GM21576 (cell line): Measurements from ENCODE around the gene NRIP2.
"Not testable (repeated sequence)": the region's sequence is repeated elsewhere in the genome, so short reads cannot be mapped to it uniquely, and the experiment has no call there.

Experiments
- ATAC-seq: cut with Tn5 transposase; IDR thresholded peaks from one replicate; pipeline ENCODE4 v1.9.1; 2021; ENCODE audit warnings: mild to moderate bottlenecking, moderate library complexity; ENCODE audit not compliant: unreplicated experiment

The NRIP2 gene

GRCh38 chr12:2834581-2835491 is at the start of gene NRIP2:
TSS of gene NRIP2 (minus strand) at chr12:2835035. CDS start at chr12:2834983, 52 bp downstream.
- ATAC-seq = no peak

- no peak for ATAC-seq
These were observed 45.0 kb upstream of the NRIP2 start for GRCh38 chr12:2879853-2880252.

- ATAC-seq = no peak
These were observed 43.3 kb upstream of the NRIP2 start for GRCh38 chr12:2877953-2878732.

- peak; percentile 73 for ATAC-seq
These were observed 42.5 kb upstream of the NRIP2 start, which contains the start of the genes FOXM1 and RHNO1 for GRCh38 chr12:2877047-2877952. TSS of gene FOXM1 (minus strand) at chr12:2877174. CDS start at chr12:2874478, 2,696 bp downstream. TSS of gene RHNO1 (plus strand) at chr12:2877223. CDS start at chr12:2885367, 8,144 bp downstream.

- ATAC-seq = peak; percentile 30
These were observed 41.7 kb upstream of the NRIP2 start for GRCh38 chr12:2876431-2877046.

DNA sequence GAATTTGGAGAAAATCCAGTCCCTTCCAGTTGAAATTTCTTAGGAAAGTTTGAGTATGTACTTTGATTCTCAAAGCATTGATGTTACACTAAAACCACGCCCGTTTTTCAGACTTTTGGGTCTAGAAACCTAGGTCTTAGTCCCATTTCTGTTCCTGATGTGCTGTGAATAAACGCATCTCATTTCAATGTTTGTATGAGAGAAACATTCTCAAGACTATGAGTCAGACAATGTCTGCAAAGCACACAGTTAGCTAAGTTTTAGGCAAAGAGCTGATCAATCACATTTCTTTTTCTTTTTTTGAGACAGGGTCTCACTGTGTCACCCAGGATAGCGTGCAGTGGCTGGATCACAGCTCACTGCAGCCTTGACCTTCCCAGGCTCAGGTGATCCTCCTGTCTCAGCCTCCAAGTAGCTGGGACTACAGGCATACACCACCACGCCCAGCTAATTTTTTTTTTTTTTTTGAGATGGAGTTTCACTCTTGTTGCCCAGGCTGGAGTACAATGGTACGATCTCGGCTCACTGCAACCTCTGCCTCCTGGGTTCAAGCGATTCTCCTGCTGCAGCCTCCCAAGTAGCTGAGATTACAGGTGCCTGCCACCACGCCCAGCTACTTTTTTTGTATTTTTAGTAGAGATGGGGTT is 34.3 kb upstream of the NRIP2 start:
- ATAC-seq = not testable (repeated sequence)

GRCh38 chr12:2864198-2864597 is 29.4 kb upstream of the NRIP2 start:
- ATAC-seq = no peak

DNA sequence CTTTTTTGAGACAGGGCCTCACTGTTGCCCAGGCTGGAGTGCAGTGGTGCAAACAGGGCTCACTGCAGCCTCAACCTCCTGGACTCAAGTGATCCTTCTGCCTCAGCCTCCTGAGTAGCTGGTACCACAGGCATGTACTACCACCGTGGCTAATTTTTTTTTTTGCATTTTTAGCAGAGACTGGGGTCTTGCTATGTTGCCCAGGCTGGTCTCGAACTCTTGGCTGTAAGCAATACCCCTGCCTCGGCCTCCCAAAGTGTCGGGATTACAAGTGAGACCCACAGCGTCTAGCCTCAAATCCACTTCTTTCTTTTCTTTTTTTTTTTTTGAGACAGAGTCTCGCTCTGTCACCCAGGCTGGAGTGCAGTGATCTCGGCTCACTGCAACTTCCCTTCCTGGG is 28.6 kb upstream of the NRIP2 start:
- not testable (repeated sequence) for ATAC-seq

DNA sequence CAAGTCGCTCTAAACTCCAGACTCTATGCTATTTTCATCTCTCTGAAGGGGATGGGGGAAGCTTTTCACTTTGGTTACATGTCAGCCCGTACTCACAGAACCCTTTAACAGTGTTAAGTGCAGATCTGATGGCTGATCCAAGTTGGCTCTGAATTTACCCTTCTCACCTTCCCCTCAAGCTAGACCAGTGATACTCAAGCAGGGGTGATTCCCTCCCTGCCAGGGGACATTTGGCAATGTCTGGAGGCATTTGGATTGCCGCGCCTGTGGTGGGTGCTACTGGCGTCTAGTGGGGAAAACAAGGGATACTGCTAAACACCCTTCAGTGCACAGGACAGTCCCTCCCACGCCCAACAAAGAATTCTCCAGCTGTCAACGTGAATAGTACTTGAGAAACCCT is 28.0 kb upstream of the NRIP2 start:
- ATAC-seq = no peak

- ATAC-seq = no peak
These were observed 25.3 kb upstream of the NRIP2 start for GRCh38 chr12:2860170-2860569.

DNA sequence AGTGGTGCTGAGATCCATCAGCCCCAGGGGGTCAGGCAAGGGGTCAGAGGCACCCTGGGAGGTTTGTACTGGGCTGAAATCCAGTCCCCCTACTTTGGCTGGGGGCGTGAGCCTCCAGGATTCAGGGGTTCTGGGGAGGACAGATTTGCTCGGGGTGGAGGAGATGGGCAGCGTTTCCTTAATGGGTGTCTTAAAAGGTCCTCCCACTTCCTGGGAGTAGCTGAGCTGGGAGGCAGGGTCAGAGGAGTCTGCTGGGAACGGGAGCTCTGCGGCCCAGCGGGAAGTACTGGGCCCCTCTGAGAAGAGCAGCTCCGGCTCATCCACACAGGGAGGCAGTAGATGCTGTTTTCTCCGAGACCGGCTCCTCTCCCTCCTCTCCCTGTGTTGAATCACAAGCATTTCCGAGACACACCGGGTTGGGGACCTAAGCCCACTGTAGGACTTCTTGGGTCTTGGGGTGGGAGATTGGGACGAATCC is 24.1 kb upstream of the NRIP2 start:
- ATAC-seq = no peak

- no peak for ATAC-seq
These were observed 23.5 kb upstream of the NRIP2 start for GRCh38 chr12:2858334-2858733.

GRCh38 chr12:2857576-2857975 is 22.7 kb upstream of the NRIP2 start:
- ATAC-seq = no peak

DNA sequence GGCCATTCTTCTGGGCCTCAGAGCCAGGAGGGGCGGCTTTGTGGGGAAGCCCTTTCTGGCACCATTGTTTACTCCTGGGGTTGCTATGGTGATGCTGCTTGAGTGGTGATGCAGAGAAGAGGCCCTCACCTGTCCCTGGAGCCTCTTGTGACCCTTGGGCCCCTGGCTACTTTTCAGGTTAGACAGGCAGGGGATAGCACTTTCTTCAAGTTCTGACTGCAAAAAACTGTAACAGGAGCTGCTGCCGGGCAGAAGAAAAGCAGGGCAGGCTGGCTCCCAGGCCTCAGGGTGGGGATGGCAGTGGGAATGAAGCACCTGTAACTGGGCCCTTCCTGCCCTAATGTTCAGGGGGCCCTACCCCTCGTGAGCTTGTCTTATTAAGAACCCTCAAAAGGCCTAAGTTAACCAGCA is 22.2 kb upstream of the NRIP2 start, which contains the start of gene TEX52:
Gene TEX52, minus strand, starts transcription at position 19 of the 411 bp plus-strand sequence. Its CDS starts 13 bp downstream, at position 6.
- no peak for ATAC-seq

- ATAC-seq = no peak
These were observed 21.2 kb upstream of the NRIP2 start for GRCh38 chr12:2856051-2856450.

- no peak for ATAC-seq
These were observed 20.7 kb upstream of the NRIP2 start for GRCh38 chr12:2855546-2855945.

DNA sequence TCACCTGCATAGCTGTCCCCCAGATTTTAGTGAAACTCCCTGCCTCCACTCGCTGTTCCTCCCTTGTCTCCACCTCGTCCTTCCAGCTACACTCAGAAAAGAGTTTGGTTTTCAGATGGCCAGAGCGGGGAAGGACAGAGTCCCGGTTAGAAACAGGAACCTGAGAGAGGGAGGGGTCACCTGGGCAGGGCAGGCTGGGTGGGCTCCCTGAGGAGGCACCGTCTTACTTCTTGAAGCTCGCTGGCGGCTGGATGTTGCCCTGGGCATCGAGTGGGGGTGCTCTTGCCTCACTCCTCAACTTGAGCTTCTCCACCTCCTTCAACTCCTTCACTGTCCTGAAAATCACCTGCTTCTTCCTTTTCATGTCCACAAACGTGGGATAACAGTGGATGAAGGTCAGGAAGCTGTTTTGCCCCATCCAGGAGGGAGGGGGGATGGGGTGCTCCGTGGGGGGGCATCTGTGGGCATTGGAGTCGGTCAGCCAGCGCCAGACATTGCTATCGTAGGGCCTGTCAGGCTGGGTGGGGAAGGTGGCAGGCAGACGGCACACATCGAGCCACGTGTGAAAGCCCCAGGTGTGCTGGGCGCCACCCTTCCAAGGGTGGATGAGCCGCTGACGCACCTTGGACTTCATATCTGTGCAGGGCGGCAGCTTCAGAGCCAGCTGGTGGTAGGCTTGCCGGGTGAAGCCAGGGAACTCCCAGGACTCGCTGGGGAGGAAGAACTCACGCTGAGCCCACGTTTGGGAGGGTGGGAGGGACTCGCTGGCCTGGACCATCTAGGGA is 20.0 kb upstream of the NRIP2 start:
- no peak for ATAC-seq

DNA sequence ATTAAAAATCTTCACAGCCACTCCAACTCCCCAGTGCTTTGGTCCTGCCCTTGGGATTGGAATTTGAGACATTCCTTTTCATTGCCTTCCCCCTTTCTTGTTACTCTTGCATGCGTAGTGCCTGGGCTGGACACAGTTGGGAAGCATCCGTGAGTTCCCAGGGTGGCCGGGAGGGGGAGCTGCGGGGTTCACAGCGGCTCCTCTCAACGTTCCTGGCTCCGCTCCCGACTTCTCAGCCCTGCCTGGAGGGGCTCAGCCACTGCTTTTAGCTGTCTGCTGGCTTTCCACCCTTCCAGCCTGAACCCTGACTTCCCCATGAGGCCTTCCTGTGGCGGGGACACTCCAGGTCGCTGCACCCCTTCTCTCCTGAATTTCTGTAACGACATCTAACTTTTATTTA is 18.8 kb upstream of the NRIP2 start:
- no peak for ATAC-seq

GRCh38 chr12:2851931-2852330 is 17.1 kb upstream of the NRIP2 start:
- no peak for ATAC-seq
